Measurements from ENCODE around the gene PGLYRP1. TPM values are rescaled to one million over a fixed set of nuclear protein-coding genes. Genes with fewer than 3 reads are reported as not detected.

The PGLYRP1 gene
- total RNA-seq, 4 donors from 2014 or later: not detected

- H3K27me3 ChIP-seq: peaks cover 8% of the 10 kb centered on the region
- WGBS: 73% methylated on average over 3 of the region's 5 CpGs
- TF ChIP-seq POLR2AphosphoS5 (IDR thresholded peaks at IDR 0.05) (no peak), POLR2A (IDR thresholded peaks at IDR 0.05) (no peak), EP300 (IDR thresholded peaks at IDR 0.05) (no peak), CTCF (IDR thresholded peaks at IDR 0.05) (no peak)
- H3K4me1 ChIP-seq: peaks cover 3% of the 10 kb centered on the region
- no peak for DNase-seq (ENCODE audit: low spot score in 2 of 2)
- no peak overlapping the region for H3K27ac ChIP-seq
- no peaks in the 10 kb centered on the region for H3K36me3 ChIP-seq
- no peaks in the 10 kb centered on the region for H3K9me3 ChIP-seq
- no peak overlapping the region for H3K4me3 ChIP-seq
Measured at GRCh38 chr19:46031781-46032596, 9.1 kb upstream of the PGLYRP1 start.

GRCh38 chr19:46030812-46031550 is 8.1 kb upstream of the PGLYRP1 start:
- Histone ChIP-seq H3K4me3 (no peak overlapping the region), H3K27ac (no peak overlapping the region), H3K27me3 (peaks cover 11% of the 10 kb centered on the region), H3K4me1 (peaks cover 3% of the 10 kb centered on the region), H3K9me3 (no peaks in the 10 kb centered on the region), H3K36me3 (no peaks in the 10 kb centered on the region)
- peak in 1 of 2 donors; percentile 35 for DNase-seq (ENCODE audit: low spot score in 2 of 2)
- WGBS: 61% methylated on average over 12 of the region's 12 CpGs
- TF ChIP-seq EP300 (IDR thresholded peaks at IDR 0.05) (no peak), POLR2A (IDR thresholded peaks at IDR 0.05) (no peak), POLR2AphosphoS5 (IDR thresholded peaks at IDR 0.05) (no peak), CTCF (IDR thresholded peaks at IDR 0.05) (no peak)

- Histone ChIP-seq H3K27me3 (peaks cover 25% of the 10 kb centered on the region), H3K4me1 (peaks cover 16% of the 10 kb centered on the region), H3K4me3 (no peak overlapping the region), H3K9me3 (no peaks in the 10 kb centered on the region), H3K36me3 (no peaks in the 10 kb centered on the region), H3K27ac (no peak overlapping the region)
- 84% methylated on average over 3 of the region's 3 CpGs for WGBS
- TF ChIP-seq CTCF (IDR thresholded peaks at IDR 0.05): no peak
- no peak for TF ChIP-seq POLR2AphosphoS5 (IDR thresholded peaks at IDR 0.05)
- no peak for TF ChIP-seq POLR2A (IDR thresholded peaks at IDR 0.05)
- no peak for TF ChIP-seq EP300 (IDR thresholded peaks at IDR 0.05)
- no peak for DNase-seq (ENCODE audit: low spot score in 2 of 2)
Measured at GRCh38 chr19:46025835-46026234, 3.0 kb upstream of the PGLYRP1 start.

- H3K27me3 ChIP-seq: peaks cover 25% of the 10 kb centered on the region
- no peak overlapping the region for H3K27ac ChIP-seq
- WGBS: 53% methylated on average over 11 of the region's 11 CpGs
- no peaks in the 10 kb centered on the region for H3K9me3 ChIP-seq
- peaks cover 19% of the 10 kb centered on the region for H3K4me1 ChIP-seq
- TF ChIP-seq POLR2AphosphoS5 (IDR thresholded peaks at IDR 0.05) (no peak), CTCF (IDR thresholded peaks at IDR 0.05) (no peak), POLR2A (IDR thresholded peaks at IDR 0.05) (no peak), EP300 (IDR thresholded peaks at IDR 0.05) (no peak)
- H3K36me3 ChIP-seq: peaks cover 1% of the 10 kb centered on the region
- DNase-seq (ENCODE audit: low spot score in 2 of 2): peak in 1 of 2 donors; percentile 49
- no peak overlapping the region for H3K4me3 ChIP-seq
Measured at GRCh38 chr19:46023311-46023779, 492 bp upstream of the PGLYRP1 start.

GRCh38 chr19:46022061-46022430 is 807 bp downstream of the PGLYRP1 start:
- no peak overlapping the region for H3K4me3 ChIP-seq

More at GRCh38 chr19:46022061-46022430, 807 bp downstream of the PGLYRP1 start:
- Histone ChIP-seq H3K27ac (no peak overlapping the region), H3K9me3 (no peaks in the 10 kb centered on the region), H3K27me3 (peaks cover 25% of the 10 kb centered on the region), H3K36me3 (peaks cover 3% of the 10 kb centered on the region), H3K4me1 (peaks cover 24% of the 10 kb centered on the region)
- DNase-seq (ENCODE audit: low spot score in 2 of 2): peak; percentile 63 to 69
- WGBS: 51% methylated on average over 5 of the region's 12 CpGs
- TF ChIP-seq POLR2A (IDR thresholded peaks at IDR 0.05) (no peak), EP300 (IDR thresholded peaks at IDR 0.05) (no peak), CTCF (IDR thresholded peaks at IDR 0.05) (no peak), POLR2AphosphoS5 (IDR thresholded peaks at IDR 0.05) (no peak)
